ENCODE results near the gene MUTYH.
"Not testable (repeated sequence)": the region's sequence is repeated elsewhere in the genome, so short reads cannot be mapped to it uniquely, and the experiment has no call there.

The MUTYH gene

DNA sequence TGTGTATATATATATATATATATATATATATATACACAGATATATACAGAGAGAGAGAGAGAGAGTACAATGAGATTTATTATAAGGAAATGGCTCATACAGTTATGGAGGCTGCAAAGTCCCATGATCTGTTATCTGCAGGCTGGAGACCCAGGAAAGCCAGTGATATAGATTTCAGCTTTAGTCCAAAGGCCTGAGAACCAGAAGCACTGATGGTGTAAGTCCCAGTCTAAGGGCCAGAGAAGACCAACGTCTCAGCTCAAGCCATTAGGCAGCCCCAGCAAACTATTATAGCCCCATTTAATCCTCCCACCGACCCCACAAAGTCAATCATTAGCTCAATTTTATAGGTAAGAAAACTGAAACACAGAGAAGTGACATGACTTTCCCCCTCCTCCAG lies 48.5 kb downstream of the MUTYH start:
- Histone ChIP-seq H3K36me3 (replicated peaks) (no peaks in the 10 kb centered on the region), H3K4me3 (ENCODE audit: low read depth, low read length) (no peak overlapping the region), H3K27me3 (replicated peaks) (no peaks in the 10 kb centered on the region), H3K27ac (no peak overlapping the region)
- DNase-seq = no peak
- in situ Hi-C loops (cut with HindIII; ENCODE audit: low pct_ligation_motif_present, low sequenced_read_pairs) = no loop called here
- TF ChIP-seq, protein P1, sequence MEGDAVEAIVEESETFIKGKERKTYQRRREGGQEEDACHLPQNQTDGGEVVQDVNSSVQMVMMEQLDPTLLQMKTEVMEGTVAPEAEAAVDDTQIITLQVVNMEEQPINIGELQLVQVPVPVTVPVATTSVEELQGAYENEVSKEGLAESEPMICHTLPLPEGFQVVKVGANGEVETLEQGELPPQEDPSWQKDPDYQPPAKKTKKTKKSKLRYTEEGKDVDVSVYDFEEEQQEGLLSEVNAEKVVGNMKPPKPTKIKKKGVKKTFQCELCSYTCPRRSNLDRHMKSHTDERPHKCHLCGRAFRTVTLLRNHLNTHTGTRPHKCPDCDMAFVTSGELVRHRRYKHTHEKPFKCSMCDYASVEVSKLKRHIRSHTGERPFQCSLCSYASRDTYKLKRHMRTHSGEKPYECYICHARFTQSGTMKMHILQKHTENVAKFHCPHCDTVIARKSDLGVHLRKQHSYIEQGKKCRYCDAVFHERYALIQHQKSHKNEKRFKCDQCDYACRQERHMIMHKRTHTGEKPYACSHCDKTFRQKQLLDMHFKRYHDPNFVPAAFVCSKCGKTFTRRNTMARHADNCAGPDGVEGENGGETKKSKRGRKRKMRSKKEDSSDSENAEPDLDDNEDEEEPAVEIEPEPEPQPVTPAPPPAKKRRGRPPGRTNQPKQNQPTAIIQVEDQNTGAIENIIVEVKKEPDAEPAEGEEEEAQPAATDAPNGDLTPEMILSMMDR (IDR thresholded peaks at IDR 0.05; ENCODE audit: low read depth, low read length, missing control alignments) = no peak

DNA sequence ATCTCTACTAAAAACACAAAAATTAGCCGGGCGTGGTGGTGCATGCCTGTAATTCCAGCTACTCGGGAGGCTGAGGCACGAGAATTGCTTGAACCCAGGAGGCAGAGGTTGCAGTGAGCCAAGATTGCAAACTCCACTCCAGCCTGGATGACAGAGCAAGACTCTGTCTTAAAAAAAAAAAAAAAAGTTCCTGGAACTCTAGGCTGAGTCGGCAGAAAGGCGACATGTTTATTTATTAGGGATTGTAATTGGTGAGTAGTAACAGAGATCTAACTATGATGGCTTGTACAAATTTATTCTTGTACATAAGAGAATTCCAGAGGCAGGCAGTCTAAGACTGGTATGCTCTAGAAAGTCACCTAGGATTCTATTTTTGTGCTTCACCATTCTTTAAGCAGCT lies 49.2 kb downstream of the MUTYH start:
- H3K36me3 ChIP-seq (replicated peaks); H3K27me3 ChIP-seq (replicated peaks); H3K27ac ChIP-seq; DNase-seq; H3K4me3 ChIP-seq (ENCODE audit: low read depth, low read length); in situ Hi-C loops (cut with HindIII; ENCODE audit: low pct_ligation_motif_present, low sequenced_read_pairs): not testable (repeated sequence)

DNA sequence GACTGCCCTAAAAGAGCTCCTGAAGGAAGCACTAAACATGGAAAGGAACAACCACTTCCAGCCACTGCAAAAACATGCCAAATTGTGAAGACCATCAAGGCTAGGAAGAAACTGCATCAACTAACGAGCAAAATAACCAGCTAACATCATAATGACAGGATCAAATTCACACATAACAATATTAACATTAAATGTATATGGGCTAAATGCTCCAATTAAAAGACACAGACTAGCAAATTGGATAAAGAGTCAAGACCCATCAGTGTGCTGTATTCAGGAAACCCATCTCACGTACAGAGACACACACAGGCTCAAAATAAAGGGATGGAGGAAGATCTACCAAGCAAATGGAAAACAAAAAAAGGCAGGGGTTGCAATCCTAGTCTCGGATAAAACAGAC lies 53.7 kb downstream of the MUTYH start:
- H3K4me3 ChIP-seq (ENCODE audit: low read depth, low read length); H3K27ac ChIP-seq; DNase-seq; H3K27me3 ChIP-seq (replicated peaks); H3K36me3 ChIP-seq (replicated peaks); in situ Hi-C loops (cut with HindIII; ENCODE audit: low pct_ligation_motif_present, low sequenced_read_pairs): not testable (repeated sequence)

DNA sequence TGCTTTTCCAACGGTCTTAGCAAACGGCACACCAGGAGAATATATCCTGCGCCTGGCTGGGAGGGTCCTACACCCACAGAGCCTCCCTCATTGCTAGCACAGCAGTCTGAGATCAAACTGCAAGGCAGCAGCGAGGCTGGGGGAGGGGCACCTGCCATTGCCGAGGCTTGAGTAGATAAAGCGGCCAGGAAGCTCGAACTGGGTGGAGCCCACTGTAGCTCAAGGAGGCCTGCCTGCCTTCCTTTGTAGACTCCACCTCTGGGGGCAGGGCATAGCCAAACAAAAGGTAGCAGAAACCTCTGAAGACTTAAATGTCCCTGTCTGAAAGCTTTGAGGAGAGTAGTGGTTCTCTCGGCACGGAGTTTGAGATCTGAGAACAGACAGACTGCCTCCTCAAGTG lies 55.4 kb downstream of the MUTYH start:
- H3K36me3 ChIP-seq (replicated peaks); H3K27ac ChIP-seq; in situ Hi-C loops (cut with HindIII; ENCODE audit: low pct_ligation_motif_present, low sequenced_read_pairs); H3K27me3 ChIP-seq (replicated peaks); H3K4me3 ChIP-seq (ENCODE audit: low read depth, low read length); DNase-seq: not testable (repeated sequence)

DNA sequence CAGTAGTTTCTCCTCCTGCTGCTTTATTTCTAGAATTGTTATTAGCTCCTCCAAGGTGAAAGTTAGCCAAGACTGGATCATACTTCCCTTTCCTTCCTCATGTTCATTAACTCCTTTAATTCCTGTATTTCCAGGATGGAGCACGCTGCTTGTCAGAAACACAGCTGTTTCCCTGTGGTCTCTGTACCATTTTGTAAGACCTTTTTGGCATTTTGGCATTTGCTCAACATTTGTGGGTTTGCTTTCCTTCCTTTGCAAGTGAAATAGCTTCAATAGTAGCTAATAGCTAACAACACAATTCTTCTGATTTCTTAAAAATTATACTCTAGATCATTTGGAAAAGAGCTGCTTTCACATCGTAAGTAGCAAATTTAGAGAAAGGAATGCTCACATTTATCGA lies 57.9 kb downstream of the MUTYH start:
- Histone ChIP-seq H3K27ac (no peak overlapping the region), H3K4me3 (ENCODE audit: low read depth, low read length) (no peak overlapping the region), H3K27me3 (replicated peaks) (no peaks in the 10 kb centered on the region), H3K36me3 (replicated peaks) (no peaks in the 10 kb centered on the region)
- TF ChIP-seq, protein P1 (IDR thresholded peaks at IDR 0.05; ENCODE audit: low read depth, low read length, missing control alignments) = no peak
- in situ Hi-C loops (cut with HindIII; ENCODE audit: low pct_ligation_motif_present, low sequenced_read_pairs) = no loop called here
- DNase-seq = no peak
